ENCODE results near the gene TBXA2R. TPM values are rescaled to one million over a fixed set of nuclear protein-coding genes. Genes with fewer than 3 reads are reported as not detected.

The TBXA2R gene
- total and polyA plus RNA-seq, 12 donors = 1.6 to 4.0 (median 3.0) TPM

GRCh38 chr19:3642987-3643673 lies 36.5 kb upstream of the TBXA2R start:
- ATAC-seq = peak in 1 of 8 donors; percentile 7
- 87 to 88% methylated on average over 34 to 36 of the region's 36 CpGs for WGBS, 2 donors
- no peak overlapping the region for H3K27ac ChIP-seq
- H3K36me3 ChIP-seq = peaks cover 0 to 95% (median 29%) of the 10 kb centered on the region in 9 donors
- no peak overlapping the region for H3K4me3 ChIP-seq
- H3K27me3 ChIP-seq = no peaks in the 10 kb centered on the region
- TF ChIP-seq, protein P1, sequence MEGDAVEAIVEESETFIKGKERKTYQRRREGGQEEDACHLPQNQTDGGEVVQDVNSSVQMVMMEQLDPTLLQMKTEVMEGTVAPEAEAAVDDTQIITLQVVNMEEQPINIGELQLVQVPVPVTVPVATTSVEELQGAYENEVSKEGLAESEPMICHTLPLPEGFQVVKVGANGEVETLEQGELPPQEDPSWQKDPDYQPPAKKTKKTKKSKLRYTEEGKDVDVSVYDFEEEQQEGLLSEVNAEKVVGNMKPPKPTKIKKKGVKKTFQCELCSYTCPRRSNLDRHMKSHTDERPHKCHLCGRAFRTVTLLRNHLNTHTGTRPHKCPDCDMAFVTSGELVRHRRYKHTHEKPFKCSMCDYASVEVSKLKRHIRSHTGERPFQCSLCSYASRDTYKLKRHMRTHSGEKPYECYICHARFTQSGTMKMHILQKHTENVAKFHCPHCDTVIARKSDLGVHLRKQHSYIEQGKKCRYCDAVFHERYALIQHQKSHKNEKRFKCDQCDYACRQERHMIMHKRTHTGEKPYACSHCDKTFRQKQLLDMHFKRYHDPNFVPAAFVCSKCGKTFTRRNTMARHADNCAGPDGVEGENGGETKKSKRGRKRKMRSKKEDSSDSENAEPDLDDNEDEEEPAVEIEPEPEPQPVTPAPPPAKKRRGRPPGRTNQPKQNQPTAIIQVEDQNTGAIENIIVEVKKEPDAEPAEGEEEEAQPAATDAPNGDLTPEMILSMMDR (IDR thresholded peaks at IDR 0.05) = no peak
- DNase-seq = no peak
- peaks cover 0 to 12% (median 2%) of the 10 kb centered on the region in 9 donors for H3K4me1 ChIP-seq
- H3K9me3 ChIP-seq = no peaks in the 10 kb centered on the region
- intact Hi-C loops (cut with DNase I) = no loop called here

DNA sequence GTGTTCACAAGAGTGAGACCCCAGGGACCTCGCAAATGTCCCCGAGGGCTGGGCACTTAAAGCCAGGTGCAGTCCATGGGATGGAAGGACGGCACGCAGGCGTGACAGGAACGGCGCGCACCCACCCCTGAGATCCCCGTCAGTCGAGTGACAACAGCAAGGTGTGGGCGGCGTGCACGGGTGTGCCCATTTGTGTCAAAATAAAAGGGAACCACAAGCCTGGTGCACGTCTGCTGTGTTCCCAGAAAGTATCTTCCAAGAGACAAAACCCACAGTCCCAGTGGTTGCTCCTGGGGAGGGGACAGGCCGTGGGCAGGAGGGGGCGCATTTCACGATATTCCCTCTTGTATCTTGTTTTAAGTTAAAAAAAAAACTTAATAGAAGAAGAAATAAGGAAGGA lies 35.6 kb upstream of the TBXA2R start:
- peaks cover 0 to 12% (median 2%) of the 10 kb centered on the region in 9 donors for H3K4me1 ChIP-seq
- no peak for DNase-seq
- intact Hi-C loops (cut with DNase I) = no loop called here
- no peak overlapping the region for H3K4me3 ChIP-seq
- 93 to 95% methylated on average over 17 of the region's 17 CpGs for WGBS, 2 donors
- TF ChIP-seq, protein P1 (IDR thresholded peaks at IDR 0.05) = no peak
- H3K27me3 ChIP-seq = no peaks in the 10 kb centered on the region
- no peak overlapping the region for H3K27ac ChIP-seq
- H3K36me3 ChIP-seq = peaks cover 0 to 95% (median 33%) of the 10 kb centered on the region in 9 donors
- ATAC-seq = no peak
- no peaks in the 10 kb centered on the region for H3K9me3 ChIP-seq

- Histone ChIP-seq H3K9me3 (no peaks in the 10 kb centered on the region), H3K4me3 (no peak overlapping the region), H3K4me1 (peaks cover 0 to 12% (median 2%) of the 10 kb centered on the region in 9 donors), H3K27ac (no peak overlapping the region), H3K36me3 (peaks cover 0 to 98% (median 39%) of the 10 kb centered on the region in 9 donors), H3K27me3 (no peaks in the 10 kb centered on the region)
- DNase-seq (no peak), ATAC-seq (no peak)
- TF ChIP-seq, protein P1 (IDR thresholded peaks at IDR 0.05) = no peak
- intact Hi-C loops (cut with DNase I) = no loop called here
- 95 to 96% methylated on average over 28 of the region's 28 CpGs for WGBS, 2 donors
These were observed 35.0 kb upstream of the TBXA2R start for GRCh38 chr19:3641515-3642269.

DNA sequence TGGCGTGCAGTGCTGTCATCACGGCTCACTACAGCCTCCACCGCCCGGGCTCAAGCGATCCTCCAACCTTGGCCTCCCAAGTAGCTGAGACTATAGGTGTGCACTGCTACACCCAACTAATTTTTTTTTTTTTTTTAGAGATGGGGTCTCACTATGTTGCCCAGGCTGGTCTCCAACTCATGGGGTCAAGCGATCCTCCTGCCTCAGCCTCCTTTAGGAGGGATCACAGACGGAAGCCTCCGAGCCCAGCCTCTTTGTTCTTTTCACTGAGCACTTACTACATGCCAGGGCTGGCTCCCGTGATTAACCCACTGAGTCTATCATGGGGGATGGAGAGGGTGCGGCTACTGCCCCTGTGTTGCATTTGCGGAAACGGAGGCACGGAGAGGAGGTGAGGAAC lies 32.8 kb upstream of the TBXA2R start:
- Histone ChIP-seq H3K9me3 (no peaks in the 10 kb centered on the region), H3K4me1 (no peaks in the 10 kb centered on the region), H3K27me3 (no peaks in the 10 kb centered on the region), H3K27ac (no peak overlapping the region), H3K4me3 (no peak overlapping the region), H3K36me3 (peaks cover 0 to 97% (median 34%) of the 10 kb centered on the region in 9 donors)
- WGBS, 2 donors = 98% methylated on average over 13 of the region's 13 CpGs
- intact Hi-C loops (cut with DNase I) = no loop called here
- no peak for DNase-seq
- ATAC-seq = no peak
- TF ChIP-seq, protein P1 (IDR thresholded peaks at IDR 0.05) = no peak

Data from heart right ventricle (tissue), 16 donors.